ENCODE measurements around the gene HTT. TPM values are rescaled to one million over a fixed set of nuclear protein-coding genes. Genes with fewer than 3 reads are reported as not detected.
"Not testable (repeated sequence)": the region's sequence is repeated elsewhere in the genome, so short reads cannot be mapped to it uniquely, and the experiment has no call there.

Gene HTT
- total RNA-seq, 2 experiments from 2014 or later: 91.6 to 94.1 TPM

DNA sequence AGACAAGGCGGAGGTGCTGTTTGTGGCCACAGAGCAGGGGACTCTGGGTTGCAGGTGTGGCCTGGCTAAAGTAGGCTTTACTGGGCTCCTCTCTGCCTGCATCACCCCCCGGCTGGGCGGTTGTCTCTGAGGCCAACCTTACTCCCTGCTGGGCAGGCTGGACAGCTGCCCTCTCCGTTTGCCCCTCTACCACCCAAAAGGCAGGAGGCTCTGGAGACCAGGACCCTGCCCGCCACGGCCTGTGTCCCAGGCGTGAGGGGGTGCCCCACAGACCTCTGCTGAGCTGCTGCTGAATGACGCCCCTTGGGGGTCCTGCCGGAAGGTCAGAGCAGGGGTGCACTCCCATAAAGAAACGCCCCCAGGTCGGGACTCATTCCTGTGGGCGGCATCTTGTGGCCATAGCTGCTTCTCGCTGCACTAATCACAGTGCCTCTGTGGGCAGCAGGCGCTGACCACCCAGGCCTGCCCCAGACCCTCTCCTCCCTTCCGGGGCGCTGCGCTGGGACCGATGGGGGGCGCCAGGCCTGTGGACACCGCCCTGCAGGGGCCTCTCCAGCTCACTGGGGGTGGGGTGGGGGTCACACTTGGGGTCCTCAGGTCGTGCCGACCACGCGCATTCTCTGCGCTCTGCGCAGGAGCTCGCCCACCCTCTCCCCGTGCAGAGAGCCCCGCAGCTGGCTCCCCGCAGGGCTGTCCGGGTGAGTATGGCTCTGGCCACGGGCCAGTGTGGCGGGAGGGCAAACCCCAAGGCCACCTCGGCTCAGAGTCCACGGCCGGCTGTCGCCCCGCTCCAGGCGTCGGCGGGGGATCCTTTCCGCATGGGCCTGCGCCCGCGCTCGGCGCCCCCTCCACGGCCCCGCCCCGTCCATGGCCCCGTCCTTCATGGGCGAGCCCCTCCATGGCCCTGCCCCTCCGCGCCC is 1.1 kb upstream of the HTT start:
- H3K27ac Mint-ChIP-seq: no peak overlapping the region
- H3K4me1 Mint-ChIP-seq (ENCODE audit: low read depth): peaks cover 23% of the 10 kb centered on the region
- H3K4me3 Mint-ChIP-seq: peak overlapping the region; percentile 18
- intact Hi-C loops (cut with micrococcal nuclease): loop anchor here (1.0 kb wide), 6 partner anchors 12 to 882 kb away; partner anchors contain the start of genes GRK4 and NOP14
- DNase-seq: peak; percentile 17
- no peaks in the 10 kb centered on the region for H3K9me3 Mint-ChIP-seq
- CTCF ChIA-PET: interaction anchor here (0.6 kb wide), 2 partner anchors 11 to 111 kb away, joined by 3 to 6 read pairs; no protein-coding TSS in a partner anchor
- H3K27me3 Mint-ChIP-seq (ENCODE audit: low read depth): no peaks in the 10 kb centered on the region
- peaks cover 1% of the 10 kb centered on the region for H3K36me3 Mint-ChIP-seq (ENCODE audit: low read depth)

- Mint-ChIP-seq H3K36me3 (ENCODE audit: low read depth) (peaks cover 1% of the 10 kb centered on the region), H3K4me3 (peak overlapping the region; percentile 83), H3K9me3 (no peaks in the 10 kb centered on the region), H3K27ac (peak overlapping the region; percentile 83), H3K27me3 (ENCODE audit: low read depth) (no peaks in the 10 kb centered on the region), H3K4me1 (ENCODE audit: low read depth) (peaks cover 34% of the 10 kb centered on the region)
- CTCF ChIA-PET: interaction anchor here (0.6 to 1.0 kb wide), 2 partner anchors 36 to 324 kb away, joined by 3 to 5 read pairs; no protein-coding TSS in a partner anchor
- DNase-seq: peak; percentile 62
- intact Hi-C loops (cut with micrococcal nuclease): loop anchor here (1.0 kb wide), 6 partner anchors 10 to 880 kb away; partner anchors contain the start of genes GRK4 and NOP14
Observed at GRCh38 chr4:3074846-3075651, 568 bp downstream of the HTT start.

DNA sequence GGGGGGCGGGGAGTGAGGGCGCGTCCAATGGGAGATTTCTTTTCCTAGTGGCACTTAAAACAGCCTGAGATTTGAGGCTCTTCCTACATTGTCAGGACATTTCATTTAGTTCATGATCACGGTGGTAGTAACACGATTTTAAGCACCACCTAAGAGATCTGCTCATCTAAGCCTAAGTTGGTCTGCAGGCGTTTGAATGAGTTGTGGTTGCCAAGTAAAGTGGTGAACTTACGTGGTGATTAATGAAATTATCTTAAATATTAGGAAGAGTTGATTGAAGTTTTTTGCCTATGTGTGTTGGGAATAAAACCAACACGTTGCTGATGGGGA is 1.1 kb downstream of the HTT start:
- peaks cover 1% of the 10 kb centered on the region for H3K36me3 Mint-ChIP-seq (ENCODE audit: low read depth)
- H3K4me3 Mint-ChIP-seq: peak overlapping the region; percentile 83
- H3K4me1 Mint-ChIP-seq (ENCODE audit: low read depth): peaks cover 37% of the 10 kb centered on the region
- no peaks in the 10 kb centered on the region for H3K9me3 Mint-ChIP-seq
- H3K27ac Mint-ChIP-seq: no peak overlapping the region
- intact Hi-C loops (cut with micrococcal nuclease): no loop called here
- no peak for DNase-seq
- H3K27me3 Mint-ChIP-seq (ENCODE audit: low read depth): no peaks in the 10 kb centered on the region
- CTCF ChIA-PET: interaction anchor here (1.0 kb wide), 1 partner anchor 35 kb away, joined by 3 read pairs; no protein-coding TSS in a partner anchor

- peak overlapping the region; percentile 68 for H3K27ac Mint-ChIP-seq
- H3K36me3 Mint-ChIP-seq (ENCODE audit: low read depth): peaks cover 1% of the 10 kb centered on the region
- H3K4me1 Mint-ChIP-seq (ENCODE audit: low read depth): peaks cover 53% of the 10 kb centered on the region
- intact Hi-C loops (cut with micrococcal nuclease): no loop called here
- no peak overlapping the region for H3K4me3 Mint-ChIP-seq
- H3K9me3 Mint-ChIP-seq: no peaks in the 10 kb centered on the region
- CTCF ChIA-PET: no interaction called here
- DNase-seq: peak; percentile 69
- no peaks in the 10 kb centered on the region for H3K27me3 Mint-ChIP-seq (ENCODE audit: low read depth)
Observed at GRCh38 chr4:3077796-3078195, 3.3 kb downstream of the HTT start.

GRCh38 chr4:3079694-3080123 is 5.2 kb downstream of the HTT start:
- Mint-ChIP-seq H3K27ac (no peak overlapping the region), H3K4me3 (no peak overlapping the region), H3K36me3 (ENCODE audit: low read depth) (peaks cover 7% of the 10 kb centered on the region), H3K4me1 (ENCODE audit: low read depth) (peaks cover 68% of the 10 kb centered on the region), H3K9me3 (peaks cover 2% of the 10 kb centered on the region), H3K27me3 (ENCODE audit: low read depth) (no peaks in the 10 kb centered on the region)
- intact Hi-C loops (cut with micrococcal nuclease): no loop called here
- DNase-seq: no peak
- CTCF ChIA-PET: interaction anchor here (0.7 to 1.1 kb wide), 2 partner anchors 16 to 124 kb away, joined by 3 read pairs; no protein-coding TSS in a partner anchor

DNA sequence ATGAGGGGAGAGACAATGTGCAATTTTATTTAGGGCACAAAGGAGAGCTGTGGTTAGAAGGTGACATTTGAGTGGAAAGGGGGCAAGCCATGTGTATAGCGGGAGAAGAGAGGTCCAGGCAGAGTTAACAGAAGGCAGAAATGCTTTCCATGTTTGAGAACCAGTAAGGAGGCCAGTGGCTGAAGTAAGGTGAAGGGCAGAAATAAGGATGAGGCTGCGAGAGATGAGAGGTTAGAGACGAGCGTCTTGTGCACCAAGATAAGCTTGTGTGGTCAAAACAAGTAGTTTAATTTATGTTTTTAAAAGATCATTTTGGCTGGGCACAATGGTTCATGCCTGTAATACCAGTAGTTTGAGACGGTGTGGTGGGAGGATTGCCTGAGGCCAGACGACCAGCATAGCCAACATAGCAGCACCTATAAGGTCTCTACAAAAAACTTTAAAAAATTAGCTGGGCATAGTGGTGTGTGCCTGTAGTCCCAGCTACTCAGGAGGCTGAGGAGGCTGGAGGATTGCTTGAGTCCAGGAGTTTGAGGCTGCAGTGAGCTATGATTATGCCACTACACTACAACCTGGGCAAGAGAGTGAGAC is 8.5 kb downstream of the HTT start:
- no peak for DNase-seq
- H3K4me1 Mint-ChIP-seq (ENCODE audit: low read depth): peaks cover 75% of the 10 kb centered on the region
- intact Hi-C loops (cut with micrococcal nuclease): no loop called here
- H3K36me3 Mint-ChIP-seq (ENCODE audit: low read depth): peaks cover 15% of the 10 kb centered on the region
- H3K27ac Mint-ChIP-seq: peak overlapping the region; percentile 15
- H3K4me3 Mint-ChIP-seq: no peak overlapping the region
- H3K9me3 Mint-ChIP-seq: peaks cover 2% of the 10 kb centered on the region
- H3K27me3 Mint-ChIP-seq (ENCODE audit: low read depth): no peaks in the 10 kb centered on the region
- CTCF ChIA-PET: interaction anchor here (0.6 to 1.0 kb wide), 2 partner anchors 107 to 127 kb away, joined by 3 read pairs; no protein-coding TSS in a partner anchor

GRCh38 chr4:3083732-3084131 is 9.3 kb downstream of the HTT start:
- DNase-seq: no peak
- peaks cover 20% of the 10 kb centered on the region for H3K36me3 Mint-ChIP-seq (ENCODE audit: low read depth)
- H3K4me1 Mint-ChIP-seq (ENCODE audit: low read depth): peaks cover 77% of the 10 kb centered on the region
- H3K27ac Mint-ChIP-seq: peak overlapping the region; percentile 86
- H3K4me3 Mint-ChIP-seq: peak overlapping the region; percentile 16
- CTCF ChIA-PET: interaction anchor here (1.1 kb wide), 1 partner anchor 11 kb away, joined by 3 read pairs; no protein-coding TSS in a partner anchor
- no peaks in the 10 kb centered on the region for H3K27me3 Mint-ChIP-seq (ENCODE audit: low read depth)
- peaks cover 2% of the 10 kb centered on the region for H3K9me3 Mint-ChIP-seq
- intact Hi-C loops (cut with micrococcal nuclease): loop anchor here (2.0 kb wide), 1 partner anchor 119 kb away; no protein-coding TSS in a partner anchor

DNA sequence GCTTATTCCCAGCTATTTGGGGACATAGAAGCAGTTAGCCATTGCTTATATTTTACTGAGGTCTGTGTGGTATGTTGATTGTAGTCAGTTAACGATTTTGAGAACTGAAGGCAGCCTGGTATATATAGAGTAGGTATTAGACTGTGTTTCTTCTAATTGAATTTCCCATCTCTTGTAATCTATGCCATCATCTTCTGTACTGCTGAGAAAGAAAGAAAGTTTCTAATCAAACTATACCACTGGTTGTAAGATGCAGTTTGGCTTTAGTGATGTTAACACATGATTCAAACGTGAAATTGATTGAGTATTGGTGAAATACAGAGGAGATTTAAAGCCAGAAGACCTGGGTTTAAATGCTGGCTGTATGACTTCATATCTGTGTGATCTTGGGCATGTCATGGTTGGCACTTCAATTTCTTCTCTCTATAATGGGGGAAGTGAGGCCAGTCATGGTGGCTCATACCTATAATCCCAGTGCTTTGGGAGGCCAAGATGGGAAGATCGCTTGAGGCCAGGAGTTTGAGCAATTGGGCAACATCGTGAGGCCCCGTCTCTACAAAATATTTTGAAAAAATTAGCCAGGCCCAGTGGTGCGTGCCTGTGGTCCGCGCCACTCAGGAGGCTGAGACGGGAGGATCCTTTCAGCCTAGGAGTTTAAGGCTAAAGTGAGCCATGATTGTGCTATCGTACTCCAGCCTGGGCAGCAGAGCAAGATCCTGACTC is 11.6 kb downstream of the HTT start:
- Mint-ChIP-seq H3K4me3 (peak overlapping the region; percentile 23), H3K4me1 (ENCODE audit: low read depth) (peaks cover 69% of the 10 kb centered on the region), H3K27ac (peak overlapping the region; percentile 86), H3K27me3 (ENCODE audit: low read depth) (no peaks in the 10 kb centered on the region), H3K9me3 (peaks cover 2% of the 10 kb centered on the region), H3K36me3 (ENCODE audit: low read depth) (peaks cover 29% of the 10 kb centered on the region)
- CTCF ChIA-PET: interaction anchor here (1.0 kb wide), 2 partner anchors 9 to 16 kb away, joined by 3 to 4 read pairs; no protein-coding TSS in a partner anchor
- DNase-seq: no peak
- intact Hi-C loops (cut with micrococcal nuclease): loop anchor here (1.0 to 5.0 kb wide), 7 partner anchors 12 to 674 kb away; partner anchors contain the start of genes GRK4, HTT, HTT-AS and NOP14

GRCh38 chr4:3087115-3087797 is 12.8 kb downstream of the HTT start:
- peak overlapping the region; percentile 46 for H3K27ac Mint-ChIP-seq
- peaks cover 2% of the 10 kb centered on the region for H3K9me3 Mint-ChIP-seq
- no peak for DNase-seq
- CTCF ChIA-PET: interaction anchor here (1.0 kb wide), 1 partner anchor 15 kb away, joined by 4 read pairs; no protein-coding TSS in a partner anchor
- H3K27me3 Mint-ChIP-seq (ENCODE audit: low read depth): no peaks in the 10 kb centered on the region
- intact Hi-C loops (cut with micrococcal nuclease): loop anchor here (2.0 to 5.0 kb wide), 3 partner anchors 125 to 675 kb away; partner anchors contain the start of genes GRK4 and NOP14
- no peak overlapping the region for H3K4me3 Mint-ChIP-seq
- H3K36me3 Mint-ChIP-seq (ENCODE audit: low read depth): peaks cover 31% of the 10 kb centered on the region
- peaks cover 68% of the 10 kb centered on the region for H3K4me1 Mint-ChIP-seq (ENCODE audit: low read depth)

- intact Hi-C loops (cut with micrococcal nuclease): no loop called here
- H3K9me3 Mint-ChIP-seq: no peaks in the 10 kb centered on the region
- H3K27me3 Mint-ChIP-seq (ENCODE audit: low read depth): no peaks in the 10 kb centered on the region
- DNase-seq: no peak
- H3K4me3 Mint-ChIP-seq: no peak overlapping the region
- H3K4me1 Mint-ChIP-seq (ENCODE audit: low read depth): peaks cover 29% of the 10 kb centered on the region
- peak overlapping the region; percentile 69 for H3K27ac Mint-ChIP-seq
- peaks cover 43% of the 10 kb centered on the region for H3K36me3 Mint-ChIP-seq (ENCODE audit: low read depth)
- CTCF ChIA-PET: no interaction called here
Observed at GRCh38 chr4:3091464-3091863, 17.0 kb downstream of the HTT start.

DNA sequence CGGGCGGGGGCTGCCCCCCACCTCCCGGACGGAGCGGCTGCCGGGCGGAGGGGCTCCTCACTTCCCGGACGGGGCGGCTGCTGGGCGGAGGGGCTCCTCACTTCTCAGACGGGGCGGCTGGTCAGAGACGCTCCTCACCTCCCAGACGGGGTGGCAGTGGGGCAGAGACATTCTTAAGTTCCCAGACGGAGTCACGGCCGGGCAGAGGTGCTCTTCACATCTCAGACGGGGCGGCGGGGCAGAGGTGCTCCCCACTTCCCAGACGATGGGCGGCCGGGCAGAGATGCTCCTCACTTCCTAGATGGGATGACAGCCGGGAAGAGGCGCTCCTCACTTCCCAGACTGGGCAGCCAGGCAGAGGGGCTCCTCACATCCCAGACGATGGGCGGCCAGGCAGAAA is 20.2 kb downstream of the HTT start:
- H3K4me3 Mint-ChIP-seq; intact Hi-C loops (cut with micrococcal nuclease); H3K27me3 Mint-ChIP-seq (ENCODE audit: low read depth); DNase-seq; H3K9me3 Mint-ChIP-seq; CTCF ChIA-PET; H3K4me1 Mint-ChIP-seq (ENCODE audit: low read depth); H3K27ac Mint-ChIP-seq: not testable (repeated sequence)
- H3K36me3 Mint-ChIP-seq (ENCODE audit: low read depth): peaks cover 31% of the 10 kb centered on the region

Measured in activated naive CD4-positive, alpha-beta T cell treated with anti-CD3 and anti-CD28 coated beads for 36 hours (primary cell).